HG03175 (cell line): Measurements from ENCODE around the gene PCYT1B.
A peak's percentile ranks its signal among the peaks of the same experiment; 100 is the strongest.
"Not testable (repeated sequence)": the region's sequence is repeated elsewhere in the genome, so short reads cannot be mapped to it uniquely, and the experiment has no call there.

Experiments used
- ATAC-seq: cut with Tn5 transposase; IDR thresholded peaks from one replicate; pipeline ENCODE4 v1.9.1; 2021; ENCODE audit warnings: mild to moderate bottlenecking, moderate library complexity; ENCODE audit not compliant: unreplicated experiment

PCYT1B gene

DNA sequence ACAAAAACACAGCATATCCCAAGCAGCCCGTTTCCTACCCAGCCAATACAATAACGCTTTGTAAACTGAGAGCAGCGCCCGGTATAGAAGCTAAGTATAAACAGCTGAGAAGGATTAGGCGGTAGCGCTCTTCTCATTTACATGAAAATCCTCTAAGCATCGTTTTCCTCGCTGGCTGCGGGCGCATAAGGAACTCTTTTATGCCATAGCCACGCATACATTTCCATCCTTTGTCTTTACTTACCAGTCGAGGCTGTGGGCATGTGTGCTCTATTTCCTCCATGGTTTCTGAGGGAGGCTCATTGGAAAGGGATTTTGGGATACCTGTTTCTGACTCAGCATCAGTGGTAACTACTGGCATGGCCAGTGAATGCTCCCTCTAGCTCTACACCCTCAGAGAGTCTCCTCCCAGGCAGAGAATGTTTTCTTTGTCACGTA is 383 bp downstream of the PCYT1B start:
- peak; percentile 17 for ATAC-seq

GRCh38 chrX:24646006-24646405 is 1.1 kb downstream of the PCYT1B start:
- no peak for ATAC-seq

- ATAC-seq: no peak
These were observed 4.0 kb downstream of the PCYT1B start for GRCh38 chrX:24643116-24643515.

DNA sequence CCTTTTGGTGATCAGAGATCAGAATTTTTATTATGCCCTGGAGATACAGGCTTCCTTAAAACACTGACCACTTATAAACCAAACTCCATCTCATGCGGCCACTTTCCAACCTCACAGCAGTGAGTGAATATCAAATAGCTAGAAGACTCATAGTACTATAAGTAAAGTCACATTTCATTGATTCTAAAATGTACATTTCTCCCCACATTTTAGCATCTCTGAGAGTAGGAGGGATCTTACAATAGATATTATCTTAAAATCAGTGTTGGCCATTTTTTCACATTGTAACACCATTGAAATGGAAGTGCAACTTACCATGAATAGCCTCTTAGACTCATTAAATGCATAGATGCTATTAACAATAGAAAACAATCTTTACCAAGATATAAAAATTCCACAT is 17.4 kb downstream of the PCYT1B start:
- no peak for ATAC-seq

DNA sequence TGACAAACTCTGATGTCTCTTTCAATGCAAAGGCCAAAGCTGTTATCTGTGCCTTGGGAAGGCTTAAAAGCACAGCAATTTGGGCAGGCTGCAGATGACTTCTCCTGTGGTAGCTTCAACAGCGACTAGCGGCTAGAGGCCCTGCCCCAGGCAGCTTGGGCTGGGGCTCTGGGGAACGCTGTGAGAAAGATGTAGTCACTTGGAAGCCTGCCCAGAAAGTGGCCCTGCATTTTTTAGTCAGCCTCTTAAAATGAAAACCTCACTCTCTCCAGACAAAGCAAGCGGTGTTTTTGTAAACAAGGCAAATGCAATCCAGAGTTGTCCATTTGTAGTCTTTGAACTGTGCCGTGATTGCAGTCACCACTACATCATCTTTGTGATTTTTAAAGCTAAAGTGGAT is 27.5 kb downstream of the PCYT1B start:
- no peak for ATAC-seq

DNA sequence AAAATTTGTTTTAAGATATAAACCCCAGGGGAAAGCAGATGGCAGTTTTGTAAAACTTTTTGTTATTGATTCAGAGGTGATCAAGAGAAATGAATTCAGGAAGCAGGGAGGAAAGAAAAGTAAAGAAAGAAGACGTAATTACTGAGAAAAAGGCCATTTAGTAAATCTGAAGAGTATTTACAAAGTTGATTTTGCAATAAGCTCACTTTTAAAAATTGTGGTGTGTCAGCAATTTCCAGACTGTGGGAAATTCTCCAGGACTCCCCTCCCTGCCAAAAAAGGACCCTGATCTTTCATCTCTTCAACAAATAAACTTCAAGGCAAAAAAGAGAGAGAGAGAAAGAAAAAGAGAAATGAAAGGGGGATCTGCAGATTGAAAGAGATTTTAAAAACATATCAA is 36.6 kb downstream of the PCYT1B start:
- no peak for ATAC-seq

GRCh38 chrX:24607616-24608015 is 39.5 kb downstream of the PCYT1B start:
- ATAC-seq: no peak

DNA sequence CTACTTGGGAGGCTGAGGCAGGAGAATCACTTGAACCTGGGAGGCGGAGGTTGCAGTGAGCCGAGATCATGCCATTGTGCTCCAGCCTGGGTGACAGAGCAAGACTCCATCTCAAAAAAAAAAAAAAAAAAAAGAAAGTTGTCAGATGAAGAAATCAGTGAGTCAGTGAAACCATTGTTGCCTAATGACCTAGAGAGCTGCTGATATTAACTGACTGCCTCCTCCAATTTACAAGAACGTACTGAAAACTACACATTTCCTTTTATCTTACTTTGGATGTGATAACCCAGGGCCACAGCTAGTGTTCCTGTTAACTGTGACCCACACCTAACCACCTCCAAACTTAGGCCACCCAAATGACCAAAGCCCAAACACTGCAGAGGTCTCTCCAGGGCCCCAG is 41.2 kb downstream of the PCYT1B start:
- ATAC-seq: not testable (repeated sequence)

GRCh38 chrX:24603191-24603590 is 44.0 kb downstream of the PCYT1B start:
- no peak for ATAC-seq

DNA sequence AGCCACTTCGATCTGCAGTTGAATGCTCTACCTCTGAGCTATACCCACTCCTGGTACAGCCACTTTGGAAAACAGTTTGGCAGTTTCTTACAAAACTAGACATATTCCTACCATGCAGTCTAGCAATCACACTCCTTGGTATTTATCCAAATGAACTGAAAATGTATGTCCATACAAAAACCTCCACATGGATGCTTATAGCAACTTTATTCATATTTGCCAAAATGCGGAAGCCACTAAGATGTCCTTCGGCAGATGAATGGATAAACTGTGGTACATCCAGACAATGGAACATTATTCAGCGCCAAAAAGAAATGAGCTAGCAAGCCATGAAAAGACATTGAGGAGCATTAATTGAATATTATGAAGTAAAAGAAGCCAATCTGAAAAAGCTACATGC is 45.3 kb downstream of the PCYT1B start:
- ATAC-seq: no peak

- ATAC-seq: no peak
These were observed 52.6 kb downstream of the PCYT1B start for GRCh38 chrX:24594501-24594900.

DNA sequence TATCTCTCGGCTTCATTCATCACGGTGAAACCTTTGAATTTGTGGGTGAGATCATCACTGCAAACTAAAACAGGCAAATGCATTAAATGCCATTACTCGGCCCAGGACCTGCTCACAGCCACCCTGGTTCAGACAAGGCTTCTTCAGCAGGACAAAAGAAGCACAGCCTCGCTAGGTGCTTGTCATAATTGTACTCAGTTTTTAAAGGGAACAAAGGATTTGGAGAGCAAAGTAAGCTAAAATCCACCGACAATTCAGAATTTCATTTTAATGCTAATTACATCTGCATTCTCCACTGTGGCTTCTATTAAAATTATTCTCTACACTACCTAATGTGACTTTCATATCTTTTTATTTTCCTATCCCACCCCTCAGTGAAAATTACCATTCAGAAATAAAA is 57.0 kb downstream of the PCYT1B start:
- ATAC-seq: no peak

GRCh38 chrX:24577091-24577490 is 70.1 kb downstream of the PCYT1B start:
- ATAC-seq: no peak

DNA sequence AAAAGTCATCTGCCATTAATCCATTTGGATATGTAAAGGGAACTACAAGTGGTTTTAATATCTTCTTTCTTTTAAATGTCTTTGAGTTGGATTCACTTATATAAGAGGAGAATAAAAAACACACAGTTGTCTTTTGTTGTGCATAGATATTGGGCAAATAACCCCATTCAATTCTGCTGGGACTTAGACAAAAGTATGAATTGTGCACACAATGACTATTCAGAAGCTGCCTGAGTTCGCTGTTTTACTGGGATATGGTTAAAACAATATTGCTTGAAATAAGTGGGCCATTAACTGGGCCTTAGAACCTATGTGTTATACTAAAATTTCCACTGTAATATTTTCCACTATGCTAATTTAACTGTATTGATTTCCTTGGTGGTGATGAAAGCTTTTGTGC is 71.7 kb downstream of the PCYT1B start:
- ATAC-seq: no peak

- no peak for ATAC-seq
These were observed 72.4 kb downstream of the PCYT1B start for GRCh38 chrX:24574743-24575142.

DNA sequence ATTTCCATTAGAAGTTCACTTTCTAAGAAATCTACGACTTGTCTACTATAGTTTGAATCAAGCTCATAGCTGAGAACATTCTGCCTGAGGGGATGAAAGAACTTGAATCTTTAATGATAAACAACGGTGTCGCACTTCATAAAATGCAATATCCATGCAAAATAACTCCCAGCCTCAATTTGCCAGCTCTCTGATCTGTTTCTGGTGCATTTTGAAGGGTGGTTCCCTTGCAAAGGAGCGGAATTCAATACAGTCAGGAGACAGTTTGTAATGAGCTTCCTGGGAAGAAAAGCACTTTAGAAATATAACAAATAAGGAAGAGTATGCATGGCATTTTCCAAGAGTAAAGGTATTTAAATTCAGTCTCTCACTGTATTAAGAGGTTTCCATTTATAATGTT is 80.0 kb downstream of the PCYT1B start:
- ATAC-seq: no peak

DNA sequence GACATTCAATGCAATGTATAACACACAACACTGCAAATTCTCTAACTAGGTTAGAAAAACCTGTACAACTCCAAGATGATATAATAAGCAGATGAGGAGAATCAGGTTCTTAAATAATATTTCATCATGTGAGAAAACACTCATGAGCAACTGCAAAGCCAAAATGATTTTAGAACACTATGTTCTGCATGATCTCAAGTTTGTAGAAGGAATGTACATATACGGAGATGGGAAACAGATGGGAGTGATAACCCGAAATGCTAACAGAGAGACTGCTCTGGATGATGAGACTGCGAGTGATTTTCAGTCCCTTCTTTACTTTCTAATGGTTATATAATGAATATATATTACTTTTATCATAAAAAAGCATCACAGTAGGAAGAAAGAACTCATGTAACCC is 80.9 kb downstream of the PCYT1B start:
- no peak for ATAC-seq

- no peak for ATAC-seq
These were observed 83.7 kb downstream of the PCYT1B start for GRCh38 chrX:24563291-24564010.

DNA sequence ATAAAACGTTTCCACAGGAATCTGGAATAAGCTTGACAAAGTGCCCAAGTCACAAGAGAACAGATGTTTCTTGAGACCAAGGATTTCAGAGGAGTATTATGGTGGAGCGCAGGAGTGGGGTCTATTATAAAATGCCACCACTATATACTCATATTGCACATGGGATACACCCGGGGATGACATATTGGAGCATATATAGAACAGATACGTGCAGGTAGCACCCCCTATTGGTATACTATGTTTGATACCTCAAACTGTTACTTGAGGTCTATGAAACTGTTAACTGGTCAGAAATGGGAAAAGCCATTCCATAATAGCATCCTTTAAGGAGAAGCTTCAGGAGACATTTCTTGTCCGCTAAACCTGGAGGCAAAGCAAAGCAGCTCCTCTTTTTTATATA is 86.0 kb downstream of the PCYT1B start:
- no peak for ATAC-seq

- ATAC-seq: no peak
These were observed 94.1 kb downstream of the PCYT1B start for GRCh38 chrX:24553011-24553410.

- no peak for ATAC-seq
These were observed 97.0 kb downstream of the PCYT1B start for GRCh38 chrX:24550166-24550565.

GRCh38 chrX:24547961-24548360 is 99.2 kb downstream of the PCYT1B start:
- no peak for ATAC-seq

- no peak for ATAC-seq
These were observed 104.4 kb downstream of the PCYT1B start for GRCh38 chrX:24542756-24543155.
